Measurements from ENCODE around the gene CARD19.

GRCh38 chr9:93128715-93129224 is 32.8 kb downstream of the CARD19 start:
- no peak for TF ChIP-seq POLR2A (IDR thresholded peaks at IDR 0.05)
- no peak for TF ChIP-seq CTCF (IDR thresholded peaks at IDR 0.05)
- TF ChIP-seq POLR2AphosphoS5 (IDR thresholded peaks at IDR 0.05; ENCODE audit: insufficient read depth in 1 of 2, low read depth in 1 of 2) = no peak
